ENCODE data around the gene UGT1A4. TPM values are rescaled to one million over a fixed set of nuclear protein-coding genes. Genes with fewer than 3 reads are reported as not detected.
A peak's percentile ranks its signal among the peaks of the same experiment; 100 is the strongest.

UGT1A4 gene
- total and polyA plus RNA-seq, 8 donors: 0.38 to 7.2 (median 1.2) TPM; not detected in 3

GRCh38 chr2:233705911-233706506, 12.5 kb upstream of the UGT1A4 start:
- peak; percentile 10 to 91 for DNase-seq
- no peaks in the 10 kb centered on the region for H3K27me3 ChIP-seq
- TF ChIP-seq CTCF (IDR thresholded peaks at IDR 0.05): no peak
- TF ChIP-seq POLR2AphosphoS5 (IDR thresholded peaks at IDR 0.05): peak in 2 of 3 donors; percentile 38 to 61
- TF ChIP-seq POLR2A (IDR thresholded peaks at IDR 0.05): no peak
- H3K4me1 ChIP-seq: peaks cover 6 to 37% (median 8%) of the 10 kb centered on the region in 4 donors
- intact Hi-C loops (cut with DNase I; ENCODE audit: low total_unique reads): no loop called here
- H3K9me3 ChIP-seq: no peaks in the 10 kb centered on the region
- 29 to 63% (median 42%) methylated on average over 4 of the region's 4 CpGs for WGBS, 5 donors
- H3K27ac ChIP-seq: peak overlapping the region; percentile 45 to 74 (median 71)
- no peak overlapping the region for H3K4me3 ChIP-seq
- H3K36me3 ChIP-seq: no peaks in the 10 kb centered on the region

- no peak for TF ChIP-seq EP300 (IDR thresholded peaks at IDR 0.05)
- no peak for TF ChIP-seq POLR2AphosphoS5 (IDR thresholded peaks at IDR 0.05)
- no peak for TF ChIP-seq CTCF (IDR thresholded peaks at IDR 0.05)
- no peak for TF ChIP-seq POLR2A (IDR thresholded peaks at IDR 0.05)
- H3K36me3 ChIP-seq: no peaks in the 10 kb centered on the region
- DNase-seq: no peak
- H3K27me3 ChIP-seq: no peaks in the 10 kb centered on the region
- H3K27ac ChIP-seq: peak overlapping the region; percentile 45 to 74 (median 71)
- intact Hi-C loops (cut with DNase I; ENCODE audit: low total_unique reads): no loop called here
- 9 to 100% (median 44%) methylated on average over 1 of the region's 1 CpG for WGBS, 5 donors
- H3K4me1 ChIP-seq: peaks cover 6 to 37% (median 11%) of the 10 kb centered on the region in 4 donors
- no peak overlapping the region for H3K4me3 ChIP-seq
- no peaks in the 10 kb centered on the region for H3K9me3 ChIP-seq
Measured at GRCh38 chr2:233706720-233707119, 11.8 kb upstream of the UGT1A4 start.

GRCh38 chr2:233707940-233708644, 10.4 kb upstream of the UGT1A4 start:
- peak in 1 of 2 donors; percentile 39 for DNase-seq
- Histone ChIP-seq H3K9me3 (no peaks in the 10 kb centered on the region), H3K36me3 (no peaks in the 10 kb centered on the region), H3K4me1 (peaks cover 6 to 26% (median 11%) of the 10 kb centered on the region in 4 donors), H3K27ac (peak overlapping the region; percentile 25 to 74 (median 56)), H3K4me3 (no peak overlapping the region), H3K27me3 (no peaks in the 10 kb centered on the region)
- intact Hi-C loops (cut with DNase I; ENCODE audit: low total_unique reads): no loop called here
- WGBS, 5 donors: 26 to 46% (median 40%) methylated on average over 10 of the region's 10 CpGs
- TF ChIP-seq POLR2AphosphoS5 (IDR thresholded peaks at IDR 0.05) (peak in 1 of 3 donors; percentile 26), EP300 (IDR thresholded peaks at IDR 0.05) (no peak)

GRCh38 chr2:233708942-233709341, 9.6 kb upstream of the UGT1A4 start:
- Histone ChIP-seq H3K36me3 (no peaks in the 10 kb centered on the region), H3K4me3 (no peak overlapping the region), H3K9me3 (no peaks in the 10 kb centered on the region), H3K4me1 (peaks cover 6 to 24% (median 11%) of the 10 kb centered on the region in 4 donors), H3K27ac (peak overlapping the region in 3 of 5 donors; percentile 54 to 73 (median 56)), H3K27me3 (no peaks in the 10 kb centered on the region)
- intact Hi-C loops (cut with DNase I; ENCODE audit: low total_unique reads): no loop called here
- 85 to 94% (median 92%) methylated on average over 5 of the region's 5 CpGs for WGBS, 5 donors
- DNase-seq: no peak
- TF ChIP-seq POLR2AphosphoS5 (IDR thresholded peaks at IDR 0.05) (no peak), CTCF (IDR thresholded peaks at IDR 0.05) (no peak), POLR2A (IDR thresholded peaks at IDR 0.05) (no peak), EP300 (IDR thresholded peaks at IDR 0.05) (no peak)

Data from stomach (tissue), 9 donors.